Measurements from ENCODE around the gene SMTN.

GRCh38 chr22:31038686-31039085 lies 42.4 kb upstream of the SMTN start:
- TF ChIP-seq CTCF (IDR thresholded peaks at IDR 0.05): no peak
- TF ChIP-seq EP300 (IDR thresholded peaks at IDR 0.05): no peak
- no peak for TF ChIP-seq POLR2AphosphoS5 (IDR thresholded peaks at IDR 0.05)

All from upper lobe of left lung (tissue), 4 donors.